Measurements from ENCODE around the gene RFX2.
"Not testable (repeated sequence)": the region's sequence is repeated elsewhere in the genome, so short reads cannot be mapped to it uniquely, and the experiment has no call there.

The RFX2 gene

DNA sequence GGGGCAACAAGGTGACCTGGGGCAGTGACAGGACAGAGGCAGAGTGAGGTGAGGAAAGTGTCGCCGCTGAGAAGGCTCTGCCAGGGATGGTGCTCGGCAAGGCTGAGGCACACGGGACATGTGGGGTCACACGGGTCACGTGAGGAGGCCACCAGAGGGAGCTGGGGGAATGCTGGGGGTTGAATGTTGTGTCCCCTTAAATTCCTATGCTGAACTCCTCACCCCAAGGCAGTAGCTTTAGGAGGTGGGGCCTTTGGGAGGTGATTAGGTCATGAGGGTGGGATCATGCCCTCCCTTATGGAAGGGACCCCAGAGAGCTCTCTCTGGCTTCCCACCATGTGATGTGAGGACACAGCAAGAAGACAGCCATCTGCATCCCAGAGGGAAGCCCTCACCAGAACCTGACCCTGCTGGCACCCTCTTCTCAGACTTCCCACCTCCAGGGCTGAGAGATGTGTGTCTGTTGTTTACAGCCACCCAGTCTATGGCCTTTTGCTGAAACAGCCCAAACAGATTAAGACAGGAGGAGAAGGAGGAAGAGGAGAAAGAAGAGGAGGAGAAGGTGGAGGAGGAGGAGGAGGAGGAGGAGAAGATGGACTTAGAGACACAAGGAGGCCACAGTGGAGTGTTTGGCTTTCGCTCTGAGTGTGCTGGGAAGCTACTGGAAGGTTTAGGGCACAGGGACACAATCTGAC is 35.4 kb downstream of the RFX2 start:
- DNase-seq (ENCODE audit: low read depth), result no peak

- no peak for DNase-seq (ENCODE audit: low read depth)
Observed at GRCh38 chr19:6073858-6074708, 36.2 kb downstream of the RFX2 start.

- not testable (repeated sequence) for DNase-seq (ENCODE audit: low read depth)
Observed at GRCh38 chr19:6073233-6073632, 37.1 kb downstream of the RFX2 start.

GRCh38 chr19:6071875-6072274 is 38.4 kb downstream of the RFX2 start:
- DNase-seq (ENCODE audit: low read depth), result no peak

DNA sequence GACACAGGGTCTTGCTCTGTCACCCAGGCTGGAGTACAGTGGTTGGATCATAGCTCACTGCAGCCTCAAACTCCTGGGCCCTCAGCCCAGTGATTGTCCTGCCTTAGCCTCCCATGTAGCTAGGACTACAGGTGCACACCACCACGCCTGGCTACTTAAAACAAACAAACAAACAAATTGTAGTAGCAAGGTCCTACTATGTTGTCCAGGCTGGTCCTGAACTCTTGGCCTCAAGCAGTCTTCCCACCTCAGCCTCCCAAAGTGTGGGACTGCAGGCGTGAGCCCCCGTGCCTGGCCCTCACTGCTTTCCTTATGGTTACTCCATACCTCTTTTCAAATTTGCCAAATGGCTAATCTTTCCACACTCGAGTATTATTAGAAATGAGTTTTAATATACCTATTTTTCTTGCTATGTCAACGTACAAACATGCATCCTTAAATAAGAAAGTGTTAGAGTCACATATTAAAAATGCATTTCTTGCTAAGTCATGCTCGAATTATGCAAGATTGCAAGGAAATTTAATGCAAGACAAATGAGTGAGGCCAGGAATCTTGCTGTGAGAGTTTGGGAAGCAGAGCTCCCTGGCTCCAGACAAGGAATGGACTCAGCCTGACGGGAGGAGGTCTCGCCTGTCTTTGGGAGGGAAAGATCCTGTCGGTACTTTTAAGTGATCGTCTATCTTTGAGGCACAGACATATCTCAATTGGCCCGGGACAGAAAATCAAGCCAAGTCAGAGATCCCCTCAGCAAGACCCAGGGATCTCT is 39.4 kb downstream of the RFX2 start:
- DNase-seq (ENCODE audit: low read depth), result no peak

DNA sequence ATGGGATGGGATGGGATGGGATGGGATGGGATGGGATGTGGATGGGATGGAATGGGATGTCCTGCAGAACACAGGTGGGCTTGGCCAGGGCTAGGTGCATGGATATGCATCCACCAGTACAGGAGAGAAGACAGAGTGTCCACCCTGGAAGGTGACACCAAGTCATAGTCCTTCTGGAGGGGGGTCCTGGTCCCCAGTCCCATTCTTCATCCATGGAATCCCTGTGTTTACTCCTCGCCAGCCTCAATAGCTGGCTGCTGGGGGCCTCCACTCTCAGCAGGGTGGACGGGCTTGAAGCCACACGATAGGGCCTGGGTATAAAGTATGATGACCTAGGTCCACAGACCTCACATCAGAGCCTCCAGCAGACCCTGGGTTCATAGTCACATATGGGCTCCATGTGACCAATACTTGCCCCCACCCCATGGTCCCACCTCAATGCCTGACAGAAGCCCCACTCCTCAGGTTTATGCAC is 40.1 kb downstream of the RFX2 start:
- no peak for DNase-seq (ENCODE audit: low read depth)

DNA sequence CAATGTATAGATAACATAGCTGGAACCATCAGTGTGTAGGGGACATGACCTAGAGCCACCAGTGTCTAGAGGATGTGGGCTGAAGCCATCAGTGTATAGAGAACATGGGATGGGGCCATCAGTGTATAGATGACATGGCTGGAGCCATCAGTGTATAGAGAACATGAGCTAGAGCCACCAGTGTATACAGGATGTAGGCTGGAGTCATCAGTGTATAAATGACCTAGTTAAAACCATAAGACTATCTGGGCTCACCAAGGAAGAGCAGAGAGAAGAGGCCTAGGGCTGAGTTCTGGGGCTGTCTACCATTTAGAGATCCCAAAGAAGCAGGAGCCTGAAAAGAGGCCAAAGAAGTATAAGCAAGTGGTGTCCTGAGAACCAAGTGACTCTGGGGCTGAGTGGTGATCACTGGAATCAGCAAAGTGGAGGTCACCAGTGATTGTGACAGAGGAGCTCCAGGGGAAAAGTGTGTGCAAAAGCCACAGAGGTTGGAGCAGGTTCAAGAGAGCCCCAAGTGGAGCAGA is 41.0 kb downstream of the RFX2 start:
- DNase-seq (ENCODE audit: low read depth), result no peak

- no peak for DNase-seq (ENCODE audit: low read depth)
Observed at GRCh38 chr19:6068711-6069110, 41.6 kb downstream of the RFX2 start.

GRCh38 chr19:6067975-6068374 is 42.3 kb downstream of the RFX2 start:
- no peak for DNase-seq (ENCODE audit: low read depth)

DNA sequence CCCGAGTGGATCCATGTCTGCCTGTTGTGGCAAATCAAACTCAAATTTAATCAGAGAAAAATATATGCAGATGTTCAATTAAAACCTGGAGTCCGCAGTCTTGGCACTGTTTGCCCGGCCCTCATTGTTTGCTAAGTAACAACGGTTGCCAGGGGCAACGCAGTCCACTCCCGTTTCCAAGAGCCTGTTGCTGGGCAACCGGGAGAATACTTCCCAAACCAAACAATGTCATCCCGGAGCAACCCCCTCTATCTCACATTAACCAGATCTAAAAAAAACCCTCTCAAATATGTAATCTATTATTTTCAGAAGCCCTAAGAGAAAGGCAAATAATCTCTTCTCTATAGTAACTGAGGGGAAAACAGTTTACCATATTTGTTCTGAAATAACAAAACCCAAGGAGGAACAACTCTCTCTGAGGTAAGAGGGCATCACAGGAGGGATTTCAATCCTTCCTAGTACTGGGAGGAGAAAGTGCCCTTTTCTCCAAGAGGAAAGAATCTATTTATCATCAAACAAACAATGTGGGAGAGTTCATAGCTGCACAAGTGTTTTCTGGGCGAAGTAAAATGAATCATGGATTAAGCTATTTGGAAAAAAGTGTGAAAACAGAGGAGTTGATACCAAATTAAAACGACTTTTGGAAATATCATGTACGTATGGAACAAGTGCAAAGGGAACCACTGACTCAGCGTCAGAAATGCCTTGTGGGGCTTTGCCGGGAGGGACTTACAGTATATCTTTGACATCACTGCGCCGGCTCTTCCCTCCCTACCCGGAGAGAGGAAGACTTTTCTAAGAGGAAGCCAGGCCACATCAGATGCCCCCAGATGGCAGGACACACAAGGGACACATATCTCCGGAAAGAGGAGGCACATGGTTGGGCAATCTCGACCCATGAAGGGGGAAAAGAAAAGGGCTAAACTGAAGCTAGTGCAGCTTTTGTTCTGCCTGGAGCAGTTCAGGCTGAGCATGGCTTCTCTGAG is 43.3 kb downstream of the RFX2 start:
- DNase-seq (ENCODE audit: low read depth), result no peak

GRCh38 chr19:6065685-6066374 is 44.5 kb downstream of the RFX2 start:
- DNase-seq (ENCODE audit: low read depth), result peak; percentile 46

DNA sequence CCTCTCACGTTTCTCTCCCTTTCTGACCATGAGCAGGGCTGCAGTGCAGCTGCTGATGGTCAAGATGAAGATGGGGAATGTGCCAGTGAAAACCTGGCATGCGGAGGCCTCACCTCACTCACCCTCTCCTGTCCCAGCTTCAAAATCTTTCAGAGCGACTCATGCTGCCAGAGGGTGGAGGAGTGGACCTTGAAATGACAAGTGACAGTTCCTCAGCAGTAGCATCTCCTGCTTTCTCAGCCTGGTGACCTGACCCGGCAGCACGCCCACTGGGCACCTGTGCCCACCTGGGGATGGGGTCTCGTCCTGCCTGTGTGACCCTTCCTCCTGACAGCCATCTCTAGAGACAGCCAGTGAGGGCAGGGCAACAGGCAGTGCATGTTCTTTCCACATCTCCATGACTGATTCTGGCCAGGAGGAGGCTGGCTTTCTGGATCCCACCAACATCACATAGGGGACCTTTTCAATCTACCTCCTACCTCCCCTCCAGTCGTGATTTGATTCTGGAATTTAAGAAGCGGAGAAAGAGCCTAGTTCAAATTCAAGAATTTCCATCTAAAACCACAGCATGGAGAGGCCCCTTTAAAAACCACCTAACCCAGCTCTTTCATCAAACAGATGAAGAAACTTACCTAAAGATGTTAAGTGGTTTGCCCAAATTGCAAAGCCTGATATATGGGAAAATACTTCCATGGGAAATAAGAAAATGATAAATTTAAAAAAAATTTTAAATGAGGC is 45.8 kb downstream of the RFX2 start:
- no peak for DNase-seq (ENCODE audit: low read depth)

- DNase-seq (ENCODE audit: low read depth), result no peak
Observed at GRCh38 chr19:6063576-6064335, 46.5 kb downstream of the RFX2 start.

DNA sequence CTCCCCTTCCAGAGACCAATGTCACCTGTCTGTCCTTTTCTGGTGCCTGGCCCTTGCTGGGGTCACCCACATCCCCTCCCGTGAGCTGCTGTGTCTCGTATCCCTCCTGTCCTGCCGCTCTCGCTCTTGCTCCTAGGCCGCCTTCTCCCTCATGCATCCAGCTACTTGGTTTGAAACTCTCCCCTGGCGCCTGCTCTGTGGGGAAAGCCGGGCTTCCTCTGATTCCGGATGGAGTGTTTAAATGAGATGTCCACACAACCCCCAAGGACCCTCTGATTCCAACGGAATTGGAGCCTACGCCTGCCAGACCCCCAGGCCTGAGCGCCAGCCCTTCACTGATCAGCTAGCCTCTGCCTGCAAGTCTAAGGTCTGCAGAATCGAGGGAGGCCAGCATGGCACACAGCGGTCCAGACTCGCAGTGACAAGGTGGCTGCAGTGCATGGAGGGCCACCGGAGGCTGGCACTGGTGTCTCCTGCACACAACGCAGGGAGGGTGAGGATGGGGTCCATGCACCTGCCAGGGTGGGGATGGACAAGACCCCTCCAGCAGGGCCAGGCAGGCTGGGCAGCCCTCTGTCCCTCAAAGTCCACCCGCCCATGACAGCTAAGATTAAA is 47.2 kb downstream of the RFX2 start:
- no peak for DNase-seq (ENCODE audit: low read depth)

GRCh38 chr19:6062274-6062673 is 48.0 kb downstream of the RFX2 start:
- no peak for DNase-seq (ENCODE audit: low read depth)

DNA sequence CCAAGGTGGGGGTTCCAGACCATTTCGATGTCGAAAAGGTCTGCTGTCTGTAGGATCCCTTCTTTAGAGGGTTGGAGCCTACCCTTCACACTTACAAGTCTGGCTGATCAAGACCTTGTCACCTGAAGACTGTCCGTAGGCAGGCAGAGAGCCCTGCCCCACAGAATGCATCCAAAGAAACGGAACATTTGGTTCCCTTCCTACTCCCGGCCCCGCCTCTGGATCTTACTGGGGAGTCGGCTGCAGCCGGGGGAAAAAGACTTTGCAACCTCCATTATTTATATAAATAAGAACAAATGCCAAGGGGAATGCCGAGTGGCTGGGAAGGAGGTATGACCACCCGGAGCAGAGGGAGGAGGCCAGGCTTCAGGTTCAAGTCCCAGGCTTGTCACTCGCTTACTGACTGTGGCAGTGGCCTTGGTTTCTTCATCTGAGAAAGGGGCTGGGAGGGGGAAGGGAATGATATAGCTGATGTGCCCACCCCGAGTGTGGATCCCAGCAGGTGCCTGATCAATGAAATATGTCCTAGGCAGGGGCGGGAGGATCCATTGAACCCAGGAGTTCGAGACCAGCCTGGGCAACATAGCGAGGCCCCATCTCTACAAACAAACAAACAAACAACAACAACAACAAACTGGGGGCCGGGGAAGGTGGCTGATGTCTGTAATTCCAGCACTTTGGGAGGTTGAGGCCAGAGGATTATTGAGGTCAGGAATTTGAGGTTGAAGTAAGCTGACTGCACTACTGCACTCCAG is 48.7 kb downstream of the RFX2 start:
- DNase-seq (ENCODE audit: low read depth), result no peak

GRCh38 chr19:6060600-6061375 is 49.5 kb downstream of the RFX2 start:
- DNase-seq (ENCODE audit: low read depth), result peak; percentile 33

Measured in stimulated activated CD4-positive, alpha-beta T cell treated with anti-CD3 and anti-CD28 coated beads, Interleukin-2, amount 100 ng/mL, for 4 hours (primary cell).